GM19463 (cell line): ENCODE measurements around the gene HS3ST3A1.
"Not testable (repeated sequence)": the region's sequence is repeated elsewhere in the genome, so short reads cannot be mapped to it uniquely, and the experiment has no call there.

Experiments
- ATAC-seq: cut with Tn5 transposase; IDR thresholded peaks from one replicate; pipeline ENCODE4 v1.9.1; 2021; ENCODE audit warnings: mild to moderate bottlenecking, moderate library complexity; ENCODE audit not compliant: unreplicated experiment

The HS3ST3A1 gene

DNA sequence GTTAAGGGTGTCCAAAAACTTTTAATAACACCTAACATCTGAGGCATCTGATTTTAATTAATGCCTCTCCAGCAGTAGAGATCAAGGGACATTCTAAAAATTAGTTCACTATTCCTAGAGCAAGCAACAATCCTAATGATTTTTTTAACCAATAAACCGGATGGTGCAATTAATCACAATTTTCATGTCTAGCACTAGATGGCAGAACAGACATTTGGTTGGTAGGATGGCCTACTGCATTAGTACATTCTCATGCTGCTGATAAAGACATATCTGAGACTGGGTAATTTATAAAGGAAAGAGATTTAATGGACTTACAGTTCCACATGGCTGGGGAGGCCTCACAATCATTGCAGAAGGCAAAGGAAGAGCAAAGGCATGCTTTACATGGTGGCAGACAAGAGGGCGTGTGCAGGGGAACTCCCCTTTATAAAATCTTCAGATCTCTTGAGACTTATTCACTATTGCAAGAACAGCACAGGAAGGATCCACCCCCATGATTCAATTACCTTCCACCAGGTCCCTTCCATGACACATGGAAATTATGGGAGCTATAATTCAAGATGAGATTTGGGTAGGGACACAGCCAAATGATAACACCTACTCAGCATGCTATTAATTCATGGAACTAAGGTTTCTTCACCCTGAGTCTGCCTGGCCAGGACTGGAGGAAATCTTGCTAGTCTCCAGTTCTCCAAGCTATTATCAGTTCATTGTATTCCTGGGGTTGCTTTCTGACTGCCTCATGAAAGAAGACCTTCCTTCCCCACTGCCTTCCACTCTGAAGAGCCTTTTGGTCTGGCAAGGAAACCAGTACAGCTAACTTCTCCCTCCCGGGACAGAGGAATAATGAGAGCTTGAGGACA, 24.8 kb downstream of the HS3ST3A1 start:
- no peak for ATAC-seq

DNA sequence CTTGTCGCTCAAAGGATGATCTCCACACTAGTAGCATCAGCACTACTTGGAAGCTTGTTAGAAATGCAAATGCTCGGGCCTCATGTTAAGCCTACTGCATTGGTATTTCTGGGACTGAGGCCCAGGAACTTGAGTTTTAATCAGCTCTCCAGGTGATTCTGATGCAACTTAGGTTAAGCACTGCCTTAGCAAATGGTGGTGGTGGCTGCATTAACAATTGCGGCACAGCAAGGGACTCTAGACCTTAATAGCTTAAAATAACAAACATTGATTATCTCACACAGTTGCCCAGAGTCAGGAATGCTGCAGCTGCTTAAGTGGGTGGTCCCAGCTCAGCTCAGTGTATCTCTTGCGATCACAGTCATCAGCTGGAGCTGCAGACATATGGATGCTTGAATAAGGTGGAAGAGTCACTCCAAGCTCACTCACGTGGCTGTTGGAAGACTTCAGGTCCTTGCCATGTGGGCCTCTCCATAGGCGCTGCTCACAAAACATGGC, 25.8 kb downstream of the HS3ST3A1 start:
- ATAC-seq, result no peak

DNA sequence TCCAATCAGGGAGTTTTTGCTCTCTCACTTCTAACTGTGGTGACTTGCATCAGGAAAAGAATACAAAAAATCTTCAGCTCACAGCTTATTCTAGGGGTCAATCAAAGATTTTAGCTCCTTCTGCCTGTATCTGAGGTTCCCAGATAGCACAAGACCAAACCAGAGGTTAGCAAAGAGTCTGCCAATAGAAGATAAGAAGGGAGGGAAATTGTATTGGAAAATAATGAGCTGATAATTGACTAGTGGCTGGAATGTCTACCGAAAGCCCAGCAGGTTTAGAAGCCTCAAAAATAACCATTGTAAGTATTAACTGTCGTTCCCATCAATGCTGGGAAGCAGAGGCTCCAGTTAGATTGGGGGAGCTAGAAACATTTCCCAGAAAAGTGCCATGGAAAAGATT, 26.3 kb downstream of the HS3ST3A1 start:
- no peak for ATAC-seq

DNA sequence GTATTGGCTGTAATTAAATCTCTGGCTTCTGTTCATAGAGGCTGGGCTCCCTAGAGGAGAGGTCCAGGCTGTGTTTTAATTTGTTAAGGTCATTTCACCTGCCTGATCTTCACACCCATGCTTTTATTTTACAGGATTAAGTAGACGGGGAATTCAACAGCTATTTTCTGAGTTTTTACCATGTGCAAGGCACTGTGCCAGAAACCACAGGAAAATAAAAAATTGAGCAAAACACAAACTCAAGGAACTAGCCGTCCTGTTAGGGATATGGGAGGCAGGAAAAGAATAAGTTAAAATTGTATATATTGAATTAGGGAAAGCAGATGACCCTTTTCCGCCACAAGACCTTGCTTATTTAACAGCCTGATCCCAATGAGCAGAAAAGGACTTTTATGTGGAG, 29.1 kb downstream of the HS3ST3A1 start:
- ATAC-seq, result no peak

DNA sequence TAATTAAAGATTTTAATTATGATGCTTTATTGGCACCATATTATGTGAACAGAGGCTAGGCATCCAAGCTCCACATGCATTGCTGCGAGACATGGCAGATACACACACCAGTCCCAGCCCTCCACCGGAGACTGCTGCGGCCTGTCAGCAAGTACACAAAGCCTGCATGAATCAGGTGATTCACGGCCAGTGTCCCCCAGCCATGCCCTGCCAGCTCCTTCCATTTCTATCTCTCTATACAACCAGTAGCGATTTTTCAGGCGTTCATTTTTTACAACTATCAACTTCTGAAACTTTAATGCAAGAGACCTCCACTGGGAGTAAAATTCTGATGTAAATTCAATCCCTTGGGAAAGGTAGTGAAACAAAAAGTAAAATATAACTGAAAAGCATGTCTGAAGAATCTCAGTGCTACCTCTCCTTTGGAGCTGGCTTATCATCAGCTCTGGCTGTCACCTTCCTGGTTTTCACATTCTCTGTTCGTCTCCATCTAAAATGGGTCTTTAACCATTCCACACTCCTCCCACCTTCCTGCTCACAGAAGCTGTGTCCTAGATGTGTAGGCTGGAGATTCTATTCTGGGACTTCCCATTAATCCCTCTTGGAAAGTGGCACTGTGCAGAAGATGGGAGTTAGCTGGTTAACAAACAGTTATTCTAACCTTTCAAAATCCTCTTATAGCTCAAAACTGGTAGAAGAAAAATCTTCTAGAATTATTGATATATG, 32.2 kb downstream of the HS3ST3A1 start:
- ATAC-seq, result no peak

DNA sequence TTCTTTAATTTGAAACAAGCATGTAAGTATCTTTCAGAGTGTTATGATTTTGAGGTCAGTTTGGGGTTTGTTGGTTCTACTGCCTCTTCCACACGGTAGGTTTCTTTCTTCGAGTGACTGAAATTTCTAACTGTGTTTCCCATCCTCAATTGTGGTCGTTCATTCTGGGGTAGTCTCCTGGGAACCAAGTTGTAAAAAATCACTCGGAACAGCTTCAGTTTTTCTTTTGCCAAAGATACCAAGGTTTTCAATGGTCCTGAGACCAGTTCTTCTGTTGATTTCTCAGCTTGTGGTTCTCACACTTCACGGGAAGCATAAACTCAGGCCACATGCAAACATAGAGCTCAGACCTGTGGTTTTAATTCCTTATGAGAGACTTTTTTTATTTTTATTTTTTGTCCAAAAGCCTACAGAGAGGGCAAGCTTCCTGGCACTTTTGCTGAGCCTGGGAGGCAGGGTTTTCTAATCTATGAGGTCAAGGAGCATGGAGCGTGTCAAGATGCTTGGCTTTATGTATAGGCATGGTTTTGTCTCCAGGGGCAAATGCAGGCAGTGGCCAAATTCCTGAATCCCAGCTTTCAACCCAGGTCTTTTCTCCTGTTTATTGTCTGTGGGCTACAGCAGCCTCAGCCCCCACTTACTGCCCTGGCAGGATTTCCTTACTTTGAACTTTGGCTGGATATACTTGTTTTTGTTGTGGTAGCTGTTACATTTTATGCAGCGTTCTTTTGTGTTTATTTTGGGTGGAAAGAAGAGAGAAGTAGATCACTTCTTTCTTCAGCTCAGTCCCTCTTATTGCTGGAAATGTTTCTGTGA, 32.9 kb downstream of the HS3ST3A1 start:
- no peak for ATAC-seq

DNA sequence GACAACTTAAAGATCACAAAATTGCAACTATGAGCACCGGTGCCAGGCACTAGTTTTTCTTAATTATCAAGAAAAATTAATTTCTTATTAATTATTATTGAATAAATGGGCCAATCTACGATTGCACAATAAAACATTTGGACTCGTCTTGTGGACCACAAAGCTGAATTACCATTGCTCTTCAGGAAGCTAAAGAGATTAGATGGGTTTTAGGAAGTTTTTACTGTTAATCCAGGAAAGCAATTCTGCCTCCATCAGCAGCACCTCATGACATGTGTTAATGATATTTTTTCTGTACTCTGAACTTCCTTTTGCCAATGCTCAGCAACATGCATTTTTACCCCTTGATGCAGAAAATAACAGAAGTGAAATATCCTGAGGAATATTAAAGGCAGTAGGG, 37.9 kb downstream of the HS3ST3A1 start:
- ATAC-seq, result no peak

DNA sequence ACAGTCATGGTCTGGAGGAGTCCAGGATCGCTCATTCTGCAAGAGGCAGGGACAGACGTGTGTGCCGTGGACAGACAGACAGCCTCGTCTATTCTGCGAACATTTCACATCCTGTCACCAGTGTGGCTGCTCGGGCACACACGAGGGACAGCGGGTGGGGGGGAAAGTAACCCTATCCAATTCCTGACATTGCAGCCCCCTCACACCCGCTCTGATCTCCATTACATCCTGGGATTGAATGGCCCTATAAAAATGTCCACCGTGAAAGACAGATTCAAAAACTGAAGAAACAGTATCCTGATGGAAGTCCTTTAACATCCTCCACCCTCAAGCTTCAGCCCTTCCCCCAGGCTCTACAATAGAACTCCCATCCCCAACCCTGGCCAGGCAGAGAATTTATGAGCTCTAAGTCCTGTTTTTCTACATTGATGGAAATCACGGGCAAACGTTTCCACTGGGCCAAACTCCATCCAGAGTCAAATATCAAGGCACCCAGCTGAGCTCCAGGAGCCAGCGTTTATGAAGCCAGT, 39.4 kb downstream of the HS3ST3A1 start:
- no peak for ATAC-seq

DNA sequence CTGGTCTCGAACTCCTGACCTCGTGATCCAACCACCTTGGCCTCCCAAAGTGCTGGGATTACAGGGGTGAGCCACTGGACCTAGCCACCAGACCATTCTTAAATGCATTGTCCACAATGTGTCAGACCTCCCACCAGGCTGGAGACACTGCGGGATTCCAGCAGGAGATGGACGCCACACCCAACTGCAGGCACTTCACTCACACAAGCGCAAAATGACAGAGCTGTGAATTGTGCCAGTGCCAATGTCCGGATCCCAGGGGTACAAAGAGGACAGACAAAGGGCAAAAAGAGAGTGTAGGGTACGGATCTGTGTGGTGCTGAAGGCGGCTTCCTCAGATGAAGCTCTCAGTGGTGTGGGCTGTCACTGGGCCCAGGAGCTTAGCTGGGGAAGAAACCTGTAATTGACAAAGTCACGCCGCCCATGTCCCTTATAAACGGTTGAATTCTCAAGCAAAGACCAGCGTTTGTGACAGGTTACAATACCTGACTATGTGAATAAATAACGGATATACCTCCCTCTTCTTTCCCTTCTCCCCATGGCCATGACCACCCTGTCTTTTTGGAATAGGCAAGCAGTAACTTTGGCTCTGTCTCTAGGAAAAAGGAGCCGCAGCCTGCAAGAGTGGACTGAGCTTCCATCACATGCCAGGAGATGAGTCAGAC, 40.0 kb downstream of the HS3ST3A1 start:
- no peak for ATAC-seq

DNA sequence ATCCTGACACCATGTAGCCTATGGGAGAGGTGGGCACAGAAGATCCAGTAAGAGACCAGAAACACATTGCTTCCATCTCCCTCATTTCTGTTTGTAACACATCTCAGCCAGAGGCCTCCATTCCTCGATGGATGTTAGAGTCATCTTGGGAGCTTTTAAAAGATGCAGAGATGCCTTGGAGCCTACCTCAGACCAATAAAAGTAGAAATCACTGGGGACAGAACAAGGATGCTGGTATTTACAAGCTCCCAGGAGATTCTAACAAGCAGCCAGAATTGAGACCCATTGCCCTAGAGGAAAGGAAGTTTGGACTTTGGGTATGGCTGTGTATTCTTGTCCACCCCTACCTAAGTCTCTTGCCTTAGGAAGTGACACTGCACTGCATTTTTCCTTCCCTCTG, 40.8 kb downstream of the HS3ST3A1 start:
- no peak for ATAC-seq

DNA sequence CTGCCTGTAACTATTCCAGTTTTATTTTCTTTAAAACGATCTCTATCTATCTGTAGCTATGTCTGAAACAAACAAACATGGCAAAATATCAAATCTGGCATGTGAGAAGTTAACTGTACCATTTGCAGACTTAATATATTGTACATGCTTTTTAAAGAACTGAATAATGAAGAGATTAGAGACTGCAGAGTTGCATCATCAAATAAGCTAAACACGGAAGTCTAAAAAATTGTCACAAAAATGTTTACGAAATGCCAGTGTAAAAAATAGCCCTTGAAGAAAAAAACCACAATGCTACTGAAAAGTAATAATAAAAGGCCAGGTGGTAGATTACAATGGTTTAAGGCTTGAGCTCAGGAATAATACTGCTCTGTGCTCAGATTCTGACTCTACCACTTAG, 43.1 kb downstream of the HS3ST3A1 start:
- no peak for ATAC-seq

DNA sequence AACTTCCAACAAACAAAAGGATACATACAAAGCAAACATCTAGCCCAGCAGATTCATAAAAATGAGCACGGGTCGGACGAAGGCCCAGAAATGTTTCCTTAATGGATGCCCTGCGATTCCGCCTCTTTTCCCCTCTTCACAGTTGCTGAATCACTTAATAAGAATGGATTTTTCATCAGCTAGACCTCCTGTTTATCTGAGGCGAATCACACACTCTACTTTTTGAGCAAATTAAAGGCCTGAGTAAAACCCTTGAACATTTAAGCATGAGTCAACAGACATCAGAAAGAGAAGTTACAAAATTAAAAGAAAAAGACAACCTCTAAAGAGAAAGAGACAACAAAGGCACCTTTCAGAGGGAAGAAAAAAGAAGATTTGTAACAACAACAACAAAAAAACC, 44.7 kb downstream of the HS3ST3A1 start:
- no peak for ATAC-seq

DNA sequence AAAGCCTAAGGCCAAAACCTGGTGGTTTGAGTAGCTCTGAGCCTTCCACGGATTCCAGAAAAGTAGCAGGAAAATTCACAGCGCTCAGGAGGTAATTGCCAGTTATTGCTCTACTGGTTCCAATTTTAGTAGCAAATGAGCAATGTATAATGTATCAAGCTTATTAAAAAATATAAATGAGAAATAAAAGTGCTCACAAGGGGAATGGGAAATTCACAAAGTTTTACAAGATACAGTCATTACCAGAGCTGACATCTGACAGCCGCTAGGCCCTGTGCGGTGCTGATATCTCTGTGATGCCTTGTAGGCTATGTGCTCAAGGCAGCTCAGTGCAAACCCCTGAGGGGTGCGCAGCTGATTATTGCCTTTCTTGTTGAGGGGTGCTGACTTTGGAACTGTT, 47.5 kb downstream of the HS3ST3A1 start:
- ATAC-seq, result no peak

DNA sequence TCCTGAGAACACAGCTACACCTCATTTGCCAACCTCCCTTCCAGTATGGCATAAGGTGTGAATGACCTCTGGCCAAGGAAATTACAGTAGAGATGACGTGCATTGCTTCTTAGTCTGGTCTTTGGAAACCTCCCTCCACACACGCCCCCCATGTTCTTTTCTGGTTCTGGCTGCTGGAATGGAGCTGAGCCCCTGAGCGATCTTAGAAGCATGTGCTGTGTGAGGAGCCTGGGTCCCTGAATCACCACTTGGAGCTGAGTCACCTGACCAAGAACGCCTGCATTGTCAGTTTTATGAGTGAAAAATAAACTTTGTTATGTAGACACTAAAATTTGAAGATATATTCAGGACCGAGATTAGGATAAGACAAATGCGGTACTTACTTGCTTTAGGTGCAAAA, 51.4 kb downstream of the HS3ST3A1 start:
- ATAC-seq, result no peak

DNA sequence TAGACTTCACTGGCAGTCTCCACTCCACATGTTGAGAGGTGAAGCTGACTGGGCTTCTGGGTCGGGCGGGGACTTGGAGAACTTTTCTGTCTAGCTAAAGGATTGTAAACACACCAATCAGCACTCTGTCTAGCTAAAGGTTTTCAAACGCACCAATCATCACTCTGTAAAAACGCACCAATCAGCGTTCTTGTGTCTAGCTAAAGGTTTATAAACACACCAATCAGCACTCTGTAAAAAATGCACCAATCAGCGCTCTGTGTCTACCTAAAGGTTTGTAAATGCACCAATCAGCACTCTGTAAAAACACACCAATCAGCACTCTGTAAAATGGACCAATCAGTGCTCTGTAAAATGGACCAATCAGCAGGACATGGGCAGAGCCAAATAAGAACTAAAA, 53.2 kb downstream of the HS3ST3A1 start:
- ATAC-seq, result not testable (repeated sequence)

DNA sequence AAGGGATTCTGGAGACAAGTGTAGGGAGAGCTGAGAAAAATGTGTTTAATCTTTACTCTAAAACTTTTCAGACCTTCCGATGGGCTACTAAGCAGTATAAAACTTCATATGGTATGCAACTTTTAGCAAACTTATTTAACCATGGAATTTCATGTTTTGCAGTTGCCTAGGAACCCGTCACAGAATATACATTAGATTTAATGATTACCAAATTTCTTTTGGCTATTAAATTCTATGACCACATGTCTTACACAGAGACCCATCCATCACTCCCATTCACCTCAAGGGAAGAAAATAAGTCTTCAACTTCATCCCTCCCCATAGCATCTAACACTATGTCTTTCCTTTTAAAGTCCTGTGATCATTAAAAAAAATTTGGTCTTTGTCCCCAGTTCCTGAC, 54.9 kb downstream of the HS3ST3A1 start:
- no peak for ATAC-seq

DNA sequence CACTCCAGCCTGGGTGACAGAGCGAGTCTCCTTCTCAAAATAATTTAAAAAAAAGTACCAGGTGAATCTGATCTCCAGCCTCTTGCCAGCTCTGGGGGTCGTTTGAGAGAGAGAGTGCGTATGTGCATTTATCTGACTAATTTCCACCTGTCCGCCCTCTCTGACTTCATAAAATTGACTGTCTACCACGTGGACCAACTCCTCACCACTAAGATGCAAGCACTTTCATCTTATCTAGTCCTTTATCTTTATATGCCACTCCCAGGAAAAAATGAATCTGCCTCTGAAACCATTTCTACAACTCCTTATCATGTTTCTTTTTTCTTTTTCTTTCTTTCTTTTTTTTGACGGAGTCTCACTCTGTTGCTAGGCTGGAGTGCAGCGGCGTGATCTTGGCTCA, 55.8 kb downstream of the HS3ST3A1 start:
- no peak for ATAC-seq

DNA sequence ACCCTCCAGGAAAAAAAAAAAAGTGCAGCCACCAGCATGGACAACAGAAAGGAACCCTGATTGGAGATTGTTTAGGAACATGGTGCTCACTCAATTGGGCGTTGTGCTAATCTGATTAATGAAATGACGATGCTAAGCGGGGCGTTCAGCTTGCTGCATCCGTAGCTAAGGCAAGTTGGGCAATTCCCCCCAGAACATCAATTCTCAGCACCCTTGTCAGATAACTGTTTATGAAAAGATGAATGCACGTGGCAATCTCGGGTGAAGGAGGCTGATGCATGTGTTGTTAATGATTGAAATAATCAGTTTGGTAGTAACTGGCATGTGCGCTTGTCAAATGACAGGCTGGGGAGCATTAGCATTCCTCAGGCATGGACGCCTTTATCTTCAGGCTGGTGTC, 57.0 kb downstream of the HS3ST3A1 start:
- no peak for ATAC-seq

DNA sequence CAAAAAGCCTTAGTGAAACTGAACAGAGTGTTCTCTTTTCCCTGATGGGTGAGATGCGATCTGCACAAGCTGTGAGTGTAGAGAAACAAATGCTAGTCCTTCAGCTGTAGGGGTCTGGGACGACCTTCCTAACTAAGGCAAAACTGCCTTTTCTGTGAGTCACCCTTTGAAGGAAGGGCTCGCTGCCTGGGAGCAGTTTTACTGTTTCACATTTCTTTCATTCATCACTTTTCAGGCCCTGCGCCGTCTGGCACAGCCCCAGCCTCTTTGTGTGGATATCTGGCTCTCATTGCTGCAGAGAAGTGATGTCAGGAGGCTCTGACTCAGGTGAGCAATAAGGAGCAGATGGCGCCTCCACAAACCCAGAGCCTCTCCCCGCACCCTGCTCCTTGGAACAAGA, 57.4 kb downstream of the HS3ST3A1 start:
- ATAC-seq, result no peak

DNA sequence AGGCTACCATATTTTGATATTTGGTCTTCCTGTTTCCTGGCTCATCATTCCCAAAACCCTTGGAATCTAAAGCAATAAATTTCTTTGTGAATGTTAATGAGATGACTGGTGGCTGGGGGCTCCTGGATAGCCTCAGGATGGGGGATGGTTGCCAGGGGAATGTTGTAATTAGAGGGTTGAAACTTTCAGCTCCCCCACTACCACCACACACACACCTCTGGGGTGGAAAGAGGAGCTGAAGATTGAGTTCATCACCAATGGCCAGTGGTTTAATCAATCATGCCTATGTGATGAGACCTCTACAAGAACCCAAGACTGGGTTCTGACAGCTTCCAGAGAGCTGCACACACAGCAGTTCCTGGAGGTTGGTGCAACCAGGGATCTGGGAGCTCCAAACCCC, 59.1 kb downstream of the HS3ST3A1 start:
- ATAC-seq, result no peak
